ENCODE measurements around the gene MTG1. TPM values are rescaled to one million over a fixed set of nuclear protein-coding genes. Genes with fewer than 3 reads are reported as not detected.

MTG1 gene
- total RNA-seq, 1 donor from 2014 or later = 64.9 TPM

- H3K4me3 Mint-ChIP-seq = peak overlapping the region; percentile 77
- H3K27ac Mint-ChIP-seq = peak overlapping the region; percentile 92
- intact Hi-C loops (cut with micrococcal nuclease) = no loop called here
Measured at GRCh38 chr10:133388236-133388972, 5.6 kb upstream of the MTG1 start.

DNA sequence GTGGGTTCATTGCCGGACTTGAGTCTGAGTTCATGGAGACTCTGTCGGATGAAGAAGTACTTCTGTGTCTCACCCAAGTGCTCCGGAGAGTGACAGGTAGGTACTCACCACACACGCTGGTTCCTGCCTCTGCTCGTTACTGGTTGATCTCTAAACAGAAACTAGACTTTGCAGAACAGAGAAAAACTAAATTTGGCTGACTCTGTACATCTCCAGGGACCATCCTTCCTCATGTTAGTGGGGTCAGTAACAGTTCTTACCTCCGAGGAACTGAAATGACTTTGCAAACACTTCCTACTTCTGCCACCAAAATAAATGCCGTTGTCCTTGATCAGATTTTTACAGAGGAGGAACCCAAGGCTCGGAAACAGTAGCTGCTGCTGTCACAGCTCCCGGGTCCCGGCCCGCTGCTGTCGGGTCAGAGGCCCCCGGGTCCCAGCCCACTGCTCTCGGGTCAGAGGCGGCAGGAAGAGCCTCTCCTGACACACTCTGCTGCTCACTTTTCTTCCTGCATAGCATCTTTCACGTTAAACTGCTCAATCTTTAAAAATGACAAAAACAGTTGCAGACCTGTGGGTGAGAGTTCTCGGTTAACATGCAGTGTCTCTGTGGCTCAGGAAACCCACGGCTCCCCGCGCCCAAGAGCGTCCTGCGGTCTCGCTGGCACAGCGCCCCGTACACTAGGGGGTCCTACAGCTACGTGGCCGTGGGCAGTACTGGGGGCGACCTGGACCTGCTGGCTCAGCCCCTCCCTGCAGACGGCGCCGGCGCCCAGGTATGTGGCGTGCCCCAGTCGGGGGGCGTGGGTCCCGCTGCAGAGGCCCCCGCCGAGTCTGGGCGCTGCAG lies 4.8 kb upstream of the MTG1 start:
- H3K27me3 Mint-ChIP-seq (ENCODE audit: insufficient read depth) = no peaks in the 10 kb centered on the region
- intact Hi-C loops (cut with micrococcal nuclease) = no loop called here
- H3K4me1 Mint-ChIP-seq (ENCODE audit: low read depth) = peaks cover 29% of the 10 kb centered on the region

More at GRCh38 chr10:133388236-133388972, 5.6 kb upstream of the MTG1 start:
- peaks cover 29% of the 10 kb centered on the region for H3K4me1 Mint-ChIP-seq (ENCODE audit: low read depth)
- no peaks in the 10 kb centered on the region for H3K9me3 Mint-ChIP-seq
- H3K27me3 Mint-ChIP-seq (ENCODE audit: insufficient read depth) = no peaks in the 10 kb centered on the region
- no peak for DNase-seq (ENCODE audit: low spot score)
- peaks cover 5% of the 10 kb centered on the region for H3K36me3 Mint-ChIP-seq (ENCODE audit: low read depth)

GRCh38 chr10:133390597-133391248 lies 3.2 kb upstream of the MTG1 start:
- H3K36me3 Mint-ChIP-seq (ENCODE audit: low read depth) = peaks cover 6% of the 10 kb centered on the region
- H3K4me1 Mint-ChIP-seq (ENCODE audit: low read depth) = peaks cover 34% of the 10 kb centered on the region
- peak overlapping the region; percentile 96 for H3K27ac Mint-ChIP-seq
- no peak for DNase-seq (ENCODE audit: low spot score)
- no peaks in the 10 kb centered on the region for H3K27me3 Mint-ChIP-seq (ENCODE audit: insufficient read depth)
- no peaks in the 10 kb centered on the region for H3K9me3 Mint-ChIP-seq
- H3K4me3 Mint-ChIP-seq = peak overlapping the region; percentile 80
- intact Hi-C loops (cut with micrococcal nuclease) = loop anchor here (1.0 to 10.0 kb wide), 6 partner anchors 11 to 1486 kb away; partner anchors contain the start of genes ECHS1, INPP5A, PAOX and PPP2R2D

More for the DNA sequence above, 4.8 kb upstream of the MTG1 start:
- peak overlapping the region; percentile 92 for H3K27ac Mint-ChIP-seq
- H3K36me3 Mint-ChIP-seq (ENCODE audit: low read depth) = peaks cover 5% of the 10 kb centered on the region
- H3K9me3 Mint-ChIP-seq = no peaks in the 10 kb centered on the region
- DNase-seq (ENCODE audit: low spot score) = no peak
- H3K4me3 Mint-ChIP-seq = peak overlapping the region; percentile 77

- DNase-seq (ENCODE audit: low spot score) = no peak
- Mint-ChIP-seq H3K27me3 (ENCODE audit: insufficient read depth) (no peaks in the 10 kb centered on the region), H3K36me3 (ENCODE audit: low read depth) (peaks cover 4% of the 10 kb centered on the region), H3K9me3 (no peaks in the 10 kb centered on the region), H3K4me1 (ENCODE audit: low read depth) (peaks cover 34% of the 10 kb centered on the region), H3K27ac (peak overlapping the region; percentile 96), H3K4me3 (peak overlapping the region; percentile 44)
- intact Hi-C loops (cut with micrococcal nuclease) = loop anchor here (2.0 to 10.0 kb wide), 3 partner anchors 116 to 1486 kb away; partner anchors contain the start of genes INPP5A and PPP2R2D
Measured at GRCh38 chr10:133391249-133391635, 2.7 kb upstream of the MTG1 start.

GRCh38 chr10:133391761-133392518 lies 2.0 kb upstream of the MTG1 start:
- Mint-ChIP-seq H3K9me3 (no peaks in the 10 kb centered on the region), H3K36me3 (ENCODE audit: low read depth) (peaks cover 7% of the 10 kb centered on the region), H3K4me3 (no peak overlapping the region), H3K27me3 (ENCODE audit: insufficient read depth) (no peaks in the 10 kb centered on the region), H3K4me1 (ENCODE audit: low read depth) (peaks cover 34% of the 10 kb centered on the region), H3K27ac (peak overlapping the region; percentile 96)
- intact Hi-C loops (cut with micrococcal nuclease) = loop anchor here (2.0 to 10.0 kb wide), 3 partner anchors 117 to 1487 kb away; partner anchors contain the start of genes INPP5A and PPP2R2D
- no peak for DNase-seq (ENCODE audit: low spot score)

DNA sequence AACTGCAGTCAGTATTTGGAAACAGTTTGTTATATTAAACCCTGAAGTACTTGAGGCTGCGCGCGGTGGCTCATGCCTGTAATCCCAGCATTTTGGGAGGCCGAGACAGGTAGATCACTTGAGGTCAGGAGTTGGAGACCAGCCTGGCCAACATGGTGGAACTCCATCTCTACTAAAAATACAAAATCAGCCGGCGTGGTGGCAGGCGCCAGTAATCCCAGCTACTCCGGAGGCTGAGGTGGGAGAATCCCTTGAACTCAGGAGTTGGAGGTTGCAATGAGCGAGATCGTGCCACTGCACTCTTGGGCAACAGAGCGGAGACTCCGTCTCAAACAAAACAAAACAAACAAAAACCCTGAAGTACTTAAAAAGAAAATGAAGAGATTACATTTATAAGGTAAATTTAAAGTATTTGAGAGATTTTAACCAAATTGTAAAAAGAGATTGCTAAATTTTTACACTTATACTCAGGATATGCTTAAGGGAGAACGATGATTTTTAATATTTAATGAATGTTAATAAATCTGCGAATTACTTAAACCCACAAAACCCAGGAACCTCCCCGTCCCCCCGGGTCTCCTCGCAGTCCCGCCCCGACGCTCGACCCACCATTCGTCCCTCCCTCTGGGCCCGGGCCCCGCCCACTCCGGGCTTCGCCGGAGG lies 425 bp upstream of the MTG1 start:
- peaks cover 15% of the 10 kb centered on the region for H3K36me3 Mint-ChIP-seq (ENCODE audit: low read depth)
- peak overlapping the region; percentile 84 for H3K27ac Mint-ChIP-seq
- intact Hi-C loops (cut with micrococcal nuclease) = loop anchor here (1.0 to 10.0 kb wide), 8 partner anchors 14 to 1489 kb away; partner anchors contain the start of genes ECHS1, INPP5A, PAOX and PPP2R2D
- DNase-seq (ENCODE audit: low spot score) = no peak
- peak overlapping the region; percentile 99 for H3K4me3 Mint-ChIP-seq
- peaks cover 34% of the 10 kb centered on the region for H3K4me1 Mint-ChIP-seq (ENCODE audit: low read depth)
- H3K9me3 Mint-ChIP-seq = no peaks in the 10 kb centered on the region
- H3K27me3 Mint-ChIP-seq (ENCODE audit: insufficient read depth) = no peaks in the 10 kb centered on the region

GRCh38 chr10:133394801-133395221 lies 854 bp downstream of the MTG1 start:
- Mint-ChIP-seq H3K36me3 (ENCODE audit: low read depth) (peaks cover 21% of the 10 kb centered on the region), H3K4me1 (ENCODE audit: low read depth) (peaks cover 25% of the 10 kb centered on the region), H3K27me3 (ENCODE audit: insufficient read depth) (no peaks in the 10 kb centered on the region), H3K27ac (peak overlapping the region; percentile 98), H3K4me3 (peak overlapping the region; percentile 99), H3K9me3 (no peaks in the 10 kb centered on the region)
- intact Hi-C loops (cut with micrococcal nuclease) = loop anchor here (1.0 to 10.0 kb wide), 8 partner anchors 16 to 1490 kb away; partner anchors contain the start of genes ECHS1, INPP5A, PAOX and PPP2R2D
- no peak for DNase-seq (ENCODE audit: low spot score)

DNA sequence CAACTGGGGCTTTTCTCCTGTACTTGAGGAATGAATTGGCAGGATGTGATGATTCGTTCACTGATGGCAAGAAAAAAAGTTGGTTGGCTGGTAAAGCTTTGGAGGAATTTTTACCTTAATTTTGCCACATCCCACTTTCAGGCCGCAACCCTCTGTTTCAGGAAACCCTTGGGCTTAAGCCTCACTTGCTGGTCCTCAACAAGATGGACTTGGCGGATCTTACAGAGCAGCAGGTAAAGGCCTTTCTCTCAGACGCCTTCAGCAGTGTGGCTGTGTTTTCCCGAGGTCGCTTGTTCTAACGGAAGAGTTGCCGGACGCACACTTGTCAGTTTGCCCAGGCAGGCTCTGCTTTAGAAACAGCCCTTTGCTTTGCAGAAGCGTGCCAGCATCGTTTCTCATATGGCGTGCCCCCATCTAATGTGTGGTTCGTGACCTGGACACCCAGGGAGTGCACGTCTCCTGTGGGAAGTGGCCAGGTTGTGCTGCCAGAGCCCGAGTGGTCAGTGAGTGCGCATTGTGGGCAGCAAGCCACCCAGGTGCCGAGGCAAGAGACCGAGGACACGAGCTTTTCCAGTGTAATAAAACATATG lies 2.2 kb downstream of the MTG1 start:
- peak overlapping the region; percentile 99 for H3K4me3 Mint-ChIP-seq

DNA sequence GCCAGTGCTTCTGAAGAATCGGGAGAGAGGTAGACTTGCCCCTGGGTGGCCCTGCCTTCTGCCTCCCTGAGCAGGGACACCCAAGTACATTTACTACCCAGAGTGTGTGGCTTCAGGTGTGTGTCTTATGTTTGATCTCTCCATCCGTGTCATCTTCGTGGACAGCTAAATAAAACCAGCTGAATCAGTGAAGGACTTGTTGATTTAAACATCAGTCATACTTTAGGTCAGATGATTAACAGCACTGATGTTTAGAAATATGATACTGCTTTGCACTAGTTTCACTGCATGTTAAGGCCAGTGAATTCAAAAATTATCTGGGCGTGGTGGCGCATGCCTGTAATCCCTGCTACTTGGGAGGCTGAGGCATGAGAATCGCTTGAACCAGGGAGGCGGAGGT lies 4.0 kb downstream of the MTG1 start:
- Mint-ChIP-seq H3K27ac (no peak overlapping the region), H3K4me3 (no peak overlapping the region), H3K9me3 (no peaks in the 10 kb centered on the region), H3K36me3 (ENCODE audit: low read depth) (peaks cover 37% of the 10 kb centered on the region), H3K4me1 (ENCODE audit: low read depth) (peaks cover 23% of the 10 kb centered on the region), H3K27me3 (ENCODE audit: insufficient read depth) (no peaks in the 10 kb centered on the region)
- intact Hi-C loops (cut with micrococcal nuclease) = loop anchor here (10.0 kb wide), 1 partner anchor 1493 kb away; the partner anchor contains the start of gene PPP2R2D
- DNase-seq (ENCODE audit: low spot score) = no peak

More for the DNA sequence above, 2.2 kb downstream of the MTG1 start:
- H3K9me3 Mint-ChIP-seq = no peaks in the 10 kb centered on the region
- H3K4me1 Mint-ChIP-seq (ENCODE audit: low read depth) = peaks cover 21% of the 10 kb centered on the region
- peaks cover 27% of the 10 kb centered on the region for H3K36me3 Mint-ChIP-seq (ENCODE audit: low read depth)
- H3K27me3 Mint-ChIP-seq (ENCODE audit: insufficient read depth) = no peaks in the 10 kb centered on the region
- intact Hi-C loops (cut with micrococcal nuclease) = loop anchor here (10.0 kb wide), 1 partner anchor 1491 kb away; the partner anchor contains the start of gene PPP2R2D
- H3K27ac Mint-ChIP-seq = no peak overlapping the region
- DNase-seq (ENCODE audit: low spot score) = no peak

- peaks cover 43% of the 10 kb centered on the region for H3K36me3 Mint-ChIP-seq (ENCODE audit: low read depth)
- no peak overlapping the region for H3K4me3 Mint-ChIP-seq
- H3K4me1 Mint-ChIP-seq (ENCODE audit: low read depth) = peaks cover 27% of the 10 kb centered on the region
- DNase-seq (ENCODE audit: low spot score) = no peak
- no peak overlapping the region for H3K27ac Mint-ChIP-seq
- intact Hi-C loops (cut with micrococcal nuclease) = loop anchor here (10.0 kb wide), 1 partner anchor 1494 kb away; the partner anchor contains the start of gene PPP2R2D
- H3K9me3 Mint-ChIP-seq = no peaks in the 10 kb centered on the region
- H3K27me3 Mint-ChIP-seq (ENCODE audit: insufficient read depth) = no peaks in the 10 kb centered on the region
Measured at GRCh38 chr10:133399123-133399601, 5.2 kb downstream of the MTG1 start.
